NCI-H128 (cell line): Measurements from ENCODE around the gene BRICD5.

Experiments used
- DNase-seq: peaks from one replicate; lab custom pipeline; 2025; ENCODE audit not compliant: unreplicated experiment; lab: John Stamatoyannopoulos, UW

The BRICD5 gene

DNA sequence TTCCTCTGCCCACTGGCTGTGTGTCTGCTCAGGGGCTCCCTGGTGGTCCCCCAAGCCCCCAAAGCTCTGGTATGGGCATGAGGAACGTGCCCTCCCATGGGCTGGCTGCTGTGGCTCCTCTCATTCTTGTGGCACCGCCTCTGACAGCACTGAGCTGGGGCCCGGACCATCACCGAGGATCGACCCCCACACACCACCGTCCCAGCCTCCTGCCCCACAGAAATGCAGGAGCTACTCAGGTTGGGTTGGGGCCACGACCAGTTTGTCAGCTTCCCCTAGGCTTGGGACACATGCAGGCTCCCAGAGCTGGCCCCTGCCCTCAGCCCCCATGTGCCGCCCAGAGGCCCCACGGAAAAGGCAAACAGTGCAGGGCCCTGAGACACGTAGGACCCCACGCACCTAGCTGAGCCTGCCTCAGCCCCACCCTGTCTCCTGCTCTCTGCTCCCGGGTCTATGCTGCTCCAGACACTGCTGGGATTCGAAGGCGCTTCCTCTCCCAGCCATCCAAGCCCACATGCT, 11.0 kb downstream of the BRICD5 start:
- DNase-seq, result no peak

DNA sequence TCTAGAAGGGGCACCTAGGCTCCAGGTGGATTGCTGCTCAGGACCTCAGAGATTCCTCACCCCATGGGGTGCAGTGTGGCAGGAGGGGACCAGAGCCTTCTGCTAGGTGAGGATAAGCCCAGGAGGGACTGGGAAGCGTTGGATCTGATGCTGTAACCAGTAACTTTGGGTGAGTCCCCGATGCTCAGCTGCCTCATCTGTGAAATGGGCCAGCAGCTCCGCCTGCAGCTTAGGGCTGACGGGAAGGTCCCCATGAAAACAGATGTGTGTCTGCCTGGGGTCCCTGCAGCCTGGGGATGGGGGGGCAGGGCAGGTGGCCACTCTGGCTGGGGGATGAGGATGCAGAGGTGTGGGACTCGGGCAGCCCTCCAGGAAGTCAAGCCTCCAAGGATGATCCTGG, 11.6 kb downstream of the BRICD5 start:
- no peak for DNase-seq

DNA sequence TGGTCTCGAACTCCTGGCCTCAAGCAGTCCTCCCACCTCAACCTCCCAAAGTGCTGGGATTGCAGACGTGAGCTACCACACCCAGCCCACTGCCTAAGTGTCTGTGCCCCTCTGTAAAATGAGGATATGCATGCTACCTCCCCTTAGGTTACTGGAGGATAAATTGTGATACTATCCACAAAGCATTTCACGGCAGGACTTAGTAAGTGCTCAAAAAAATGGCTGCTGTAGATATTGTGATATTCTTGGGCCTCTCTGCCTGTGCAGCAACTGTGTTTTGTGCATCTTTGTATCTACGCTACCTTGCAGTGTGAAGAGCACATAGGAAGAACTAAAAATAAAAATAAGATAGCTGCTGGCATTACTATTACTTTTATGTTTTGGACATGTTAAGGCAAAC, 12.4 kb downstream of the BRICD5 start:
- no peak for DNase-seq

DNA sequence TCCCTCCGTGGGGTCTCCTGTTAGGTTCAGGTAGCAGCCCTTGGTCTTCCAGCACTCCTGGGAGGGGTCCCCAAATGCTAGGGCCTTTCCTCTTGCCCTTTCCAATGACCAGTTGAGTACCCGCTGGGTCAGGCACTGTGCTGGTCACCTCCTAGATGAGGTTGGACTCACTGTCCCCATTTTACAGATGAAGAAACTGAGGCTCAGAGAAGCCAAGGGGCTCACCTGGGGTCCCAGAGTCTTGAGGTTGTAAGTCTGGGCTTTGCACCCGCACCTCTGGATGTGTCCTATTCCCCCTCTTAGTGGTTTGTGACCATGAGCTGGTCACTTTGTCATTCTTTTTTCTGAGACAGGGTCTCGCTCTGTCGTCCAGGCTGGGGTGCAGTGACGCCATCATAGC, 12.9 kb downstream of the BRICD5 start:
- DNase-seq, result no peak

DNA sequence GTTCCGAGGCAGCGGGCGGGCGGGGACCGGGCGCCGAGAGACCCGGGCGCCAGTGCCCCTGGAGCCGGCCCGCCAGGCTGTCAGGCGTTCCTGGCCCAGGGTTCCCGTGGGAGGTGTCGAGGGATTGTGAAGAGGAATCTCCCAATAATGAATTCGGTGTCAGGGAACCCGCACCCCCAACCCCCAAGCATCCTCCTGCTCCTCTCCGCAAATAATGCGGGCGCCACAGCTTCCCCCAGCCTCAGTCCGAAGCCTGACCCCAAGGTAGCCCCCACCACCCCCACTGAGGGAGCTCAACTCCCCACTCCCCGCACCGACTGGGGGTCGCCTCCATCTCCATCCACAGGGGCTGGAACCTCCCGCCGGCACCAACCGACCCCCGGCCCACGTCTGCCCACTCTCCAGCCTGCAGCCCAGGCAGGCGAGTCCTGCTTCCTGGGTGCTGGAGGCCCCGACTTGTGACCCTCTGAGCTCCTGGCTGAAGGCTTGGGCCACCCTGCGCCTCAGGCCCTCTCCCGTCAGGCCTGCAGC, 13.6 kb downstream of the BRICD5 start:
- no peak for DNase-seq

DNA sequence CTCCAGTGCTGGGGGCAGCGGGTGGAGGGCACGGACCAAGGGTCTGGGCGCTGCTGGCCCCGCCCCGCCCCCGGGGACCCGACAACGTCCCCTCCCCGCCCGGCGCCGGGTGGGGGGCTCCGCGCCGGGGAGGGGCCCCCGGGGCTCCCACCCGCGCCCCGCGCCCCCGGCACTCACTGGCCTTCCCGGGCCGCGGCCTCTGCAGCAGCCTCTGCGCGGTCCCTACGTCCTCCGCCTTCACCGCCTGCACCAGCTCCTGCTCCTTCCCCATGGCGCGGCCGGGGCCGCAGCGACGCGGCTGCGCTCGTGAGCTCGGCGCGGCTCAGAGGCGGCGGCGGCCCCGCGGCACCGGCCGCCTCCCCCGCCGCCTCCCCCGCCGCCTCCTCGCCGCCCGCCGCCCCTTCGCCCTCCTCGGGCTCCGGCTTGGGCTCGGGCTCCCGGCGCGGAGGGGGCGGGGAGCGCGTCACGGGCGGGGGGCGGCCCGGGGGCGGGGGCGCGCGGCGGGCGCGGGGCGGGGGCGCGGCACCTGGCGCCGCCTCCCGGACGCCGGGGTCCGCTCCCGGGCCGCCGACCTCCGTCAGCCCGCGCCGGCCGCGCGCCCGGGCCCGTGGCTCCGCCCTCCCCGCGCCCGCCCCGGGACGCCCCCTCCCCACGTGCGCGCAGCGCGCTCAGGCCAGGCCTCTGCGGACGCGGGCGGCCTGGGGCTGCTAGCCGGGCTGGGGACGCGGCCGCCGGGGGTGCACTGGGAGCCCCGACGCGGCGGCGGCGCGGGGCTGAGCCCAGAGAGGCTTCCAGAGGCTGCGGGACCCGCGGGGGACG, 14.3 kb downstream of the BRICD5 start, which contains the start of gene CASKIN1:
Gene CASKIN1, minus strand, starts transcription at position 444 of the 819 bp plus-strand sequence. Its CDS starts 173 bp downstream, at position 271.
- DNase-seq, result no peak

DNA sequence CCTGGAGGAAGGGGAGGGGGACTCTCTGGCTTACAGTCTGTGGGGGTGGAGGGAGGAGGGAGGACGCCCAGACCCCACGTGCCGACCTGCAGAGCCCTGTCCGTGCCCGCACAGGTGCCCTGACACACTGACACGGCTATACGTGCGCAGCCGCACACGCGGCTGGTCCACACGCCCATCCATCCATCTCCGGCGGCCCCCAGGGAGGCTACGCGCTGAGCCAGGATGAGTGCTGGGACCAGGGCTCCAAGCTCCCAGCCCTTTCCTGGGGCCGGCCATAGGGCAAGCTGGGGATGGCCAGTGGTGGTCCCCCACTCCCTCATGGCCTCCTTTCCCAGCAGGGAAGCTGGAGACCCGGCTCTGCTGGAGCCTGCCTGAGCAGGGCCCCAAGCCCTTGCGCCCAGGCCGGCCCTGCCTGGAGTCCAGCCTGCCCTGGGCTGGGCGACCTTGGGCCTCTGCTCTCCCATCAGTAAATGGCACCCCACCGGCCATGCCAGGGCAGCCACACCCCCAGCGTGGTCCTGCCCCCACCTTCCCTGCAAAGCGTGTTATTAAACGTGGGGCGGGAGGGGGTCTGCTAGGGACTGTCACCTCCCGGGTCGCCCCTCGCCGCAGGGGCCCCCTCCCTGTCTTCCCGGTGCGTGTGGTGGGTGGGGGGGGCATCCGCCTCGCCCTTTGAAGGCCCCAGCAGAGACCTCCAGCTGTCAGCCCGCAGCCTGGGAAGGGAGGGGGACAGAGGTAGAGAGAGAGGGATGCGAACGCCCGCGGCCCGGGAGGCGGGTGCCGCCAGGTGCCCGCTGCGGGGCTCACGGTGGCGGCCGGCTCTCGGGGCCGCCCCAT, 15.1 kb downstream of the BRICD5 start:
- DNase-seq, result no peak

DNA sequence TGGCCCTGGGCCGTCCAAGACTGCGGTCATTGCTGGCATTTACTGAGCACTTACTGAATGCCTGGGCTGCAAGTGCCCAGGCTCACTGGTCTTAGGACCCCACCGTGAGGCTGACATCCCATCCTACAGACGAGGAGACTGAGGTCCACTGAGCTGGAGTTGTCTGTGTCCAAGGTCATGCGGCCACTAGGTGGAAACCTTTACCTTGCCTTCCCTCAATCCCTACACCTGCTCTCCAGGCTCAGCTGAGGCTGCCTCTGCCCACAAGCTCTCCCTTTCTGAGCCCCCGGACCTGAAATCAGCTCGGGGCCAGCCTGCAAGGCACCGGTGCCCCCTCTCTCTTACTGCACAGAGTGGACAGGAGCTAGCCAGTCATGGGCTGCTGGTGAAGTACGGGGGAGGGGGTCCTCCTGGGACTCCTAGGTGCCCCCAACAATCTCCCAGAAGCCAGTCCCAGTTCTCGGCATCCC, 15.8 kb downstream of the BRICD5 start:
- no peak for DNase-seq

DNA sequence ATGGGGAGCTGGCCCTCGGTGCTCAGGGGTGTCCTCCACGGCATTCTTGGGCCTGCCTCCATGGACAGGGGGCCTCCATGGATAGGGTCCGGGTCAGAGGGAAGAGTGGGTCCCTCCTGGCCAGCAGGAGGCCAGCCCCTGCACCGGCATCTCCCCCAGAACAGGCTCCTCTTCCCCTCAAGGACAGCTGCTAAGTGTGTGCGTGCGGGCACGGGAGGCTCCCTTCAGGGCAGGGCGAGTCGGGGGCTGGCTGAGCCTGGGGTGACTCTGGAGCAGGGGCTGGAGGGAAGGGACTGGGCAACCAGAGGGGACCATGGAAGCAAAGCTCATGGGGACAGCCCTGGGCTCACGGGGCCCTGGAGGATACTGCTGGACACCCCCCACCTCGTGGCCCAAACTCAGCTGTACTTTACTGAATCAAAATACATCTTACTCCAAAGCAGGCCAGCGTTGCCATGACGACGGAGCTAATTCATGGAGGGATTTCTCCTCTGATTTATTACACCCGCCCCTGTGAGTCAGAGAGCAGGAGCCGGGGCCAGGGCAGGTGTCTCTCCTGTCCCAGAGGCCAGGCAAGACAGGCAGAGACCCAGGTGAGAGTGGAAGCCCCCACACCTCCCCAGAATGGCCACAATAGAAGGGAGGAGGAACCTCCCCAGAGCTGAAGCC, 16.4 kb downstream of the BRICD5 start:
- DNase-seq, result no peak

DNA sequence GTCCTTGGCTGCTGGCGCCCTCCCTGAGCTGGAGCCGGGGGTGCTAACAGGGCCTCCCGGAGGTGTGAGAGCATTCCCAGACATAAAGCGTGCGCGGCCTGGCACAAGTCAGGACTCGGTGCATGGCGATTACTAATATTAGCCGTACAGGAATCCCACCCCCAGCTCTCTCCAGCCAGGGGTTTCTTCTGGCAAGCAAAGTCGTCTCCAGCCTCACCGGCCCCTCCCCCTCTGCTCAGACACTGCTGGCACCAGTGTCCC, 19.3 kb downstream of the BRICD5 start:
- no peak for DNase-seq

DNA sequence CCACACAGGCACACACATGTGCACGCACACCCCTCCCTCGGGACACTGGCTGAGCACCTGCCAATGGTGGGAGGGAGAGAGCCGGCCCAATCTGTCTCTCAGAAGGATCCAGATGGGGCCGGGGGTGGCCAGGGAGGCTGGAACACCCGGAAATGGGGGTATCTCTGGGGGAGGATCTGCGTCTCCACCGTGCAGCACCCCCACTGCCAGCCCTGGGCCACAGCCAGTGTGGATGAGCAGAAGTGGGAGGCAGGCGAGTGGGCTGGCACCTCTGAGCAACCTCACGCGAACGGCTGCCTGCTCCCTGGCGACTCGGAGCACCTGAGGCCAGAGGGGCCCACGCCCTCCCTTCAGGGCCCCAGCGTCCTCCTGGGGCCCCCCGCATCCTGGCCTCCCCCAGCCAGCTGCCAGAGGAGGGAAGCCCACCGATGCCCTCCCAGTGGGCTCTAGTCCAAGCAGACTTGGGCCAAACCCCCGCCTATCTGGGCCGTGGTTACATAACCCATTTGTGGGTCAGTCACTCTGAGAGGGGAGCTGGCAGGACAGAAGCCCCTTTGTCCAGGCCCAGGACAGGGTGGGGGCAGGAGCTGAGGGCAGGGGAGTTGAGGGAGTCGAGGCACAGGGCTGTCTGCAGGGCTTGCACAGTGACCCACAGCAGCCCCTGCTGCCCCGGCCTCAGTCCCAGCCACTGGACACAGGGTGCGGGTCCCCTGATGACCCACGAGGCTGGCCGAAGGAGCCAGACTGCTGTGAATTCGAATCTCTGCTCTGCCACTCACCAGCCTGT, 19.8 kb downstream of the BRICD5 start:
- no peak for DNase-seq

DNA sequence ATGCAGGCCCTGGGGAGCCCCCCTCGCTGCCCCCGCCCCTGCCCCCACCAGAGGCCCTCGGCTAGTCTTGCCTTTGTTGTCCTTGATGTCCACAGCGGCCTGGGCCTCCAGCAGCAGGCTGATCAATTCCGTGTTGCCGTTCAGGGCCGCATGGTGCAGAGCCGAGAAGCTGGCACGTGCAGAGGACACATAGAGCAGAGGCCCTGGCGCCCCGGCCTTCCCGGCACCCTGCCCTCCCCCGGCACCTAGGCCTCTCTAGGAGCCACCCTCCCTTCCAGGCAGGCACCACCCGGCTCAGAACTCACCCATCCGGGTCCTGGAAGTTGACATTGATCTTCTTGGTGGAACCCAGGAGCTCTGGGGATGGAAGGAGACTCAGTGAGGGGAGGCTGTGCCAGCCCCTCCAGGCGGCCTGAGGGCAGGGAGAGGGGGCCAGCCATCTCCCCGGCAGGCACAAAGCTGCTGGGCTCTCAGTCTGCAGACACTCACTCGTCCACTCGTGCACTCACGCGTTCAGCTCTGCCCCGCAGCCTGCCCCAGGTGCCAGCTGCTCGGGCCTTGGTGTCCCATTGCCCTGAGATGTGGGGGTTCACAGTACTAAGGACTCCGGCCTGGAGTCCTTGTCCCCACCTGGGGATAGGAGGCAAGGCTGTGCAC, 20.5 kb downstream of the BRICD5 start:
- no peak for DNase-seq

DNA sequence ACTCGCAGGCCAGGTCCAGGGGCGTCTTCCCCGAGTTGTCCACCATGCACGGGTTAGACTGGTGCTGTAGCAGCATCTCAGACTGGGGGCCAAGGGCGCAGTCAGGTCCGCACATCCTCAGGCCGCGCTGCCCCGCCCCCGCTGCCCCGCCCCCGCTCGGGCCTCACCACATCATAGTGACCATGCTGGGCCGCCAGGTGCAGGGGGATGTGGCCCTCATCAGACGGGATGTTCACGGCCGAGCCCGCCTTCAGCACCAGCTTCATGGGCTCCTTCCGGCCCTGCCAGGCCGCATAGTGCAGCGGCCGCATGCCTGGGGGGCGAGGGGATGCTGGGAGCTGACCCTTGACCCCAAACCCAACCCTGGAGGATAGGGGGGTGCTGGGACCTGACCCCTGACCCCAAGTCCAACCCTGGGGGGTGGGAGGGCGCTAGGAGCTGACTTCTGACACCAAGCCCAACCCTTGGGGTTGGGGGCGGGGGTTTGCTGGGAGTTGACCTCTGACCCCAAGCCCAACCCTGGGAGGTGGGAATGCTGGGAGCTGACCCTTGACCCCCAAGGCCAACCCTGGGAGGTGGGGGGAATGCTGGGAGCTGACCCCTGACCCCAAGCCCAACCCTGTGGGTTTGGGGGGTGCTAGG, 21.3 kb downstream of the BRICD5 start:
- no peak for DNase-seq

DNA sequence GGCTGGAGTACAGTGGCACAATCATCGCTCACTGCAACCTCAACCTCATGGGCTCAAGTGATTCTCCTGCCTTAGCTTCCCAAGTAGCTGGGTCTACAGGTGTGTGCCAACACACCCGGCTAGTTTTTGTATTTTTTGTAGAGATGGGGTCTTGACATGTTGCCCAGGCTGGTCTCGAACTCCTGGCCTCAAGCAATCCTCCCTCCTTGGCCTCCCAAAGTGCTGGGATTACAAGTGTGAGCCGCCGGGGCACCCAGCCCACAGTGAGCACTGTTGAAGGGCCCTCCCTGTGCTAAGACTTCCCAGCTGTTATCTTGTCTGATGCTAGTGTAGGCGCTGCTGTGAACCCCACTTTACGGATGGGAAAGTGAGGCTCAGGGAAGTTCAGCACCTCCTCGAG, 22.3 kb downstream of the BRICD5 start:
- no peak for DNase-seq

DNA sequence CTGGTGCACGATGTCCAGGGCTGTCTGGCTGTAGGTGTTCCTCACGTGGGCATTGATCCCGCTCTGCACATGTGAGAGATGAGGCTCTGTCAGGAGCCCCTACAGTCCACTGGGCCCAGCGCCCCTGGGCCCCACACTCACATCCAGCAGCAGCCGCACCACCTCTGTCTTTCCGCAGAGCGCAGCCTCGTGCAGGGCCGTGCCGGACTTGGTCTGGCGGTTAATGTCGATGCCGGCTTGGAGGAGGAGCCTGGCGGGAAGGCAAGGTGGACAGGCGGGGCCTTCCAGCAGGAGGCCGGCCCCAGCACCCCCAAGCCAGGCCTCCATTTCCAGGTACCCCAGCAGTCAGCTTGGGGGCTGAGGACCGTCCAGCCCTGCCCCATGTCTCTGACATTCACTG, 23.5 kb downstream of the BRICD5 start:
- DNase-seq, result no peak

DNA sequence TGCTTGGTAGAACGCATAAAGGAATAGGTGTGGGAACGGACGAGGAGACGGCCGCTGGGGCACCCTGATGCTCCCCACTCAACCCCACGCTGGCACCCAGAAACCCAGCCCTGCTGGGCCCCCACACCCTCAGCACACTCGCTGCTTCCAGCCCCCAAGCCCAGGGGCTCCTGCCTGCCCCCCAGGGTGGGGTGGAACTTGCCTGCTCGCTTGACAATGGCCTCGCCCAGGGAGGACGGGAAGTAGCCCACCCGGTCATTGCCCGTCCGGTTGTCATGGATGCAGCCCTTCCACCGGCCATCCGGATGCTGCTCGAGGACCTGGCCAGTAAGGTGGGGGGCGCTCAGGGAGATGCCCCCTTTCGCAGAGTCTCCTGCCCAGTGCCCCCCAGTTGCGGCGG, 24.2 kb downstream of the BRICD5 start:
- no peak for DNase-seq

DNA sequence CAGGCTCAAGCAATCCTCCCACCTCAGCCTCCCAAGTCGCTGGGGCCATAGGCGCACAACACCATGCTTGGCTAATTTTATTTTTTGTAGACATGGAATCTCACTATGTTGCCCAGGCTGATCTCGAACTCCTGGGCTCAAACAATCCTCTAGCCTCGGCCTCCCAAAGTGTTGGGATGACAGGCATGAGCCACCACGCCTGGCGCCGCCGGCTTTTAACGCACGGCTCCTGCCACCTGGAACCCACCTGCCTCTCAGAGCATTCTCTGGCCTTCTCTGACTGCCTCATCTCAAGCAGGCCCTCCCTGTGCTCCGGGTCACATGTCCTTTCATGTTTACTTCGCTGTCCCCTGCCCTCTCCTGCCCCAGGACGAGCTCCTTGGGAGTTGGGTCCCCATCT, 24.6 kb downstream of the BRICD5 start:
- DNase-seq, result no peak

DNA sequence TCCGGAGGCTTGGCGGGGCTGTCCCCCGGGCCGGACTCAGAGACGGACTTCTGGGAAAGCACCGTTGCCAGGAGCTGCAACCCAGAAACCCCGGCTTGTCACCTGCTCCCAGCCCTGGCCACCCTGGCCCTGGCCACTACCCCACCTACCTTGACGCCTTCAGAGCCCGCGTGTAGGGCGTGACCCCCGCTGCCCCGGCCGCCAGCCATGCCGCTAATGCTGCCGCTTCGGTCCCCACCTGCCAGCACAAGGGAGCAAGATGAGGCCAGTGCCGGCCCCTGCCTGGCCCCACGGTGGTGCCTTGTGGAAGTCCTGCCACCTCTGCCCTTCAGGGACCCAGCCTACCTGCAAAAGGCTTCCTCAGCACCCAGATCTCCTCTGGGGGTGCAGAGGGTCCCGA, 25.7 kb downstream of the BRICD5 start:
- DNase-seq, result no peak

DNA sequence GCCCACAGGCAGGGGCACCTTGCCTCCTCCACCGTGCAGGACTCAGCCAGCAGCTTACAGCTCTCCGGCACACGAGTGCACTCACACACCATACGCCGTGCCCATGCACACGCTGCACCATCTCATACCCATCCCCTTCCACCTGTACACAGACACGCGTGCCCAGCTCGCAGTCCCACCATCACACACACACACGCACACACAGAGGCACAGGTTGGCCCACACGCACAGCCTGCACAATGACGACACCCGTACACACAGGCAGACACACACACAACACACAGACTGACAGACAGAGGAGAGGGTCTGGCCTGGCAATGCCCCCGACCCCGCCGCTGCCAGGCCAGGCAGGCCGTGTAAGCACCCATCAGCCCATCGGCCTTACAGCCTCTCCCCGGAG, 26.3 kb downstream of the BRICD5 start:
- DNase-seq, result no peak

DNA sequence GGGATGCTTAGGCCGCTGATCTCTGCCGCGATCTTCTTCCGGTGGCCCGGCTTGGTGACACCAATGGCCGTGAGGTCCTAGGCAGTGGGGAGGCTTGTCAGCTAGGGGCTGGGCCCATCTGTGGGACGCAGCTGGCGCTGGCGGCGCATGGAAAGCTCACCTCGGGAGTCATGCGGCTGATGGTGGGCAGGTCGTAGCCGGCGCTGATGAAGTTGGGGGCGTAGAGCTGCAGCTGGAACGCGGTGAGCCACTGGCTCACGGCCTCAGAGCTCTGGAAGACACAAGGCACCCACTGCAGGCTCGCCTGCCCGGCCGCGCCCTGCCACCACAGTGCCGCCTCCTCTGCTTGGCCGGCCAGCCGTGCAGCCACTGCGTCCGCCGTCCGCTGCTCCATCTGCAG, 27.0 kb downstream of the BRICD5 start:
- DNase-seq, result no peak
